ENCODE measurements around the gene BACH2.

BACH2 gene

DNA sequence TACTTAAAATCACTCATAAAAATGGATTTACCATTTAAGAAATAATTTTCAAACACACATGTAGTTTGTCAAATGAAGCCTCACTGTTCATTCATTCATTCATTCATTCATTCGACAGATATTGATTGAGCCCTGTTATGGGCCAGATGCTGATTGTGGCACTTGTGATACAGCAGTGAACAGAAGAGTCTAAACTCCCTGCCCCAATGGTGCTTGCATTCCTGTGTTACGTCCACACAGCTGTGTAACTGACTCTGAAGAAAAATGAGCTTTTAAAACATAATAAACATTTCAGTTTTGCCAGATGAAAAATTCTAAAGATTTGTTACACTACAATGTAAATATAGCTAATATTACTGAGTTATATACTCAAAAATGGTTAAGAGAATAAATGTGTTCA, 46.2 kb downstream of the BACH2 start:
- H3K27me3 Mint-ChIP-seq, result no peaks in the 10 kb centered on the region
- no peak for DNase-seq
- ATAC-seq, result no peak
- peak overlapping the region; percentile 76 for H3K4me3 Mint-ChIP-seq
- H3K4me1 Mint-ChIP-seq, result peaks cover 95% of the 10 kb centered on the region
- peak overlapping the region; percentile 99 for H3K27ac Mint-ChIP-seq
- H3K9me3 Mint-ChIP-seq, result peaks cover 7% of the 10 kb centered on the region
- peaks cover 82% of the 10 kb centered on the region for H3K36me3 Mint-ChIP-seq (ENCODE audit: low read depth)

DNA sequence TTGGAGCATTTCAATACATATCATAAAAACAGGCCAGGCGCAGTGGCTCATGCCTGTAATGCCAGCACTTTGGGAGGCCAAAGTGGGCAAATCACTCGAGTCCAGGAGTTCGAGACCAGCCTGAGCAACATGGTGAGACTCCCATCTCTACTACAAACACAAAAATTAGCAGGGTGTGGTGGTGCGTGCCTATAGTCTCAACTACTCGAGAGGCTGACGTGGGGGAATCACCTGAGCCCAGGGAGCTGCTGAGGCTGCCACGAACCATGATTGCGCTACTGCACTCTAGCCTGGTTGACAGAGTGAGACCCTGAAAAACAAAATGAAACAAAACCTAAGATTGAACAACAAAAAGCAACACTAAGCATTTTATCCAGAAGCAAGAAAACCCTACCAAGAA, 47.2 kb downstream of the BACH2 start:
- DNase-seq (peak; percentile 63), ATAC-seq (peak; percentile 74)
- no peaks in the 10 kb centered on the region for H3K27me3 Mint-ChIP-seq
- H3K4me1 Mint-ChIP-seq, result peaks cover 91% of the 10 kb centered on the region
- peak overlapping the region; percentile 76 for H3K4me3 Mint-ChIP-seq
- H3K36me3 Mint-ChIP-seq (ENCODE audit: low read depth), result peaks cover 81% of the 10 kb centered on the region
- peak overlapping the region; percentile 99 for H3K27ac Mint-ChIP-seq
- H3K9me3 Mint-ChIP-seq, result no peaks in the 10 kb centered on the region

DNA sequence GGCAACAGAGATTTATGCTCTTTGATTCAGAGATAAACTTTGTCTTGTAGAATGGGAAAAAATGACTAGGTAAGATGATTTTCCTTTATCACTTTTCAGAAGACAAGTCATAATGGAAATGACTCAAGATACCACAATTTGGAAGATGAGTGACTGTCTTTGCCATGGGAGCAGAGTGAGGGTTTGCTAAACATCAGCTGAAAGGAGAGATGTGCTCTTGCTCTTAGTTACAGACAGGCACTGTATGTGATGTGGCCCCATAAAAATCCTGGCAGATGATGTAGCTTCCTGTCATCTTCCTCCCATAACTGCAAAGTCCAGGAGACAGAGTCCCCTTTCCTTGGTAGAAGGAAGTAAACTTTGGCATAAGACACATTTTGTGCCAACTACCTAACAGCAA, 47.6 kb downstream of the BACH2 start:
- no peaks in the 10 kb centered on the region for H3K27me3 Mint-ChIP-seq
- H3K36me3 Mint-ChIP-seq (ENCODE audit: low read depth), result peaks cover 85% of the 10 kb centered on the region
- H3K9me3 Mint-ChIP-seq, result no peaks in the 10 kb centered on the region
- H3K27ac Mint-ChIP-seq, result peak overlapping the region; percentile 99
- ATAC-seq (peak; percentile 84), DNase-seq (no peak)
- H3K4me1 Mint-ChIP-seq, result peaks cover 91% of the 10 kb centered on the region
- peak overlapping the region; percentile 76 for H3K4me3 Mint-ChIP-seq

DNA sequence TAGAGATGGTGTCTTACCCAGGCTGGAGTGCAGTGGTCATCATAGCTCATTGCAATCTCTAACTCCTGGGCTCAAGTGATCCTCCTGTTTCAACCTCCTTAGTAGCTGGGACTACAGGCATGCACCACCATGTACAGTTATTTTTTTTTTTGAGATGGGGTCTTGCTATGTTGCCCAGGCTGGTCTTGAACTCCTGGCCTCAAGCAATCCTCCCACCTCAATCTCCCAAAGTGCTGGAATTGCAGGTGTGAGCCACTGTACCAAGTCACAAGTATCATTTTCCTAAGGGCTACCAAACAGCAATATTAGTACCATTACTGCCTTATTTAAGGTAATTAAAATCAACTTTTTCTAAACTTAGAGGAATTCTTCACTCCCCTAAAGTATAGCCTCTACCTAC, 49.4 kb downstream of the BACH2 start:
- Mint-ChIP-seq H3K4me1 (peaks cover 88% of the 10 kb centered on the region), H3K27ac (peak overlapping the region; percentile 99), H3K36me3 (ENCODE audit: low read depth) (peaks cover 83% of the 10 kb centered on the region)

DNA sequence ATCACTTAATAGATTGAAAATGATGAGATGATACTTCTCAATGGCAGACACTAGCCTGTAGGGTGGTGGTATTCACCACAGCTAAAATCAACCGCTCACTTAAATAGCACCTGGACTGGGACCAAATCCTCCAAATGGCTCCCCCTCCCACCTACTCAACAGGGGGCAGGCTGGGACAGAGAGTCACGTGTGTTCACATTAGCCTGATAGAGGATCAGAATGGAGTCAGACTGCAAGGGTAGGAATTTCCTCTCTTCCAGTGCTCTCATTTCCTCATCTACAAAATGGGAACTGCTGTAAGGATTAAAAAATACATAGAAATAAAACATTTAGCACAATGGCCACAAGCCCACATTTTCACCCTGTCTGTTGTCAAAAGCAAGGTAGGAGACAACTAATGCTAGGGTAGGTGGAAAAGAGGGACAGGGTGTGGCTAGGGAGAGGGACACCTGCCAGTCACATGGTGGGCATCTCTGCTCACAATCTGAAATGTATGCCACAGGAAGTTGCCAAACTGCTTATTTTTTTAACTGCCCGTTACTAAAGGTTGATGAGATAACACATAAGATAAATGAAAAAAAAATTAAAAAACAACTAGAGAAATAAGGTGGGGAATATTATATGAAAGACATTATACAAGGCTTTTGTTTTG, 55.3 kb downstream of the BACH2 start:
- Mint-ChIP-seq H3K4me3 (no peak overlapping the region), H3K27ac (peak overlapping the region; percentile 77), H3K4me1 (peaks cover 86% of the 10 kb centered on the region), H3K27me3 (no peaks in the 10 kb centered on the region), H3K9me3 (no peaks in the 10 kb centered on the region), H3K36me3 (ENCODE audit: low read depth) (peaks cover 74% of the 10 kb centered on the region)
- ATAC-seq, result no peak
- no peak for DNase-seq

More for the DNA sequence above, 49.4 kb downstream of the BACH2 start:
- Mint-ChIP-seq H3K27me3 (no peaks in the 10 kb centered on the region), H3K9me3 (no peaks in the 10 kb centered on the region), H3K4me3 (peak overlapping the region; percentile 9)
- no peak for DNase-seq
- no peak for ATAC-seq

DNA sequence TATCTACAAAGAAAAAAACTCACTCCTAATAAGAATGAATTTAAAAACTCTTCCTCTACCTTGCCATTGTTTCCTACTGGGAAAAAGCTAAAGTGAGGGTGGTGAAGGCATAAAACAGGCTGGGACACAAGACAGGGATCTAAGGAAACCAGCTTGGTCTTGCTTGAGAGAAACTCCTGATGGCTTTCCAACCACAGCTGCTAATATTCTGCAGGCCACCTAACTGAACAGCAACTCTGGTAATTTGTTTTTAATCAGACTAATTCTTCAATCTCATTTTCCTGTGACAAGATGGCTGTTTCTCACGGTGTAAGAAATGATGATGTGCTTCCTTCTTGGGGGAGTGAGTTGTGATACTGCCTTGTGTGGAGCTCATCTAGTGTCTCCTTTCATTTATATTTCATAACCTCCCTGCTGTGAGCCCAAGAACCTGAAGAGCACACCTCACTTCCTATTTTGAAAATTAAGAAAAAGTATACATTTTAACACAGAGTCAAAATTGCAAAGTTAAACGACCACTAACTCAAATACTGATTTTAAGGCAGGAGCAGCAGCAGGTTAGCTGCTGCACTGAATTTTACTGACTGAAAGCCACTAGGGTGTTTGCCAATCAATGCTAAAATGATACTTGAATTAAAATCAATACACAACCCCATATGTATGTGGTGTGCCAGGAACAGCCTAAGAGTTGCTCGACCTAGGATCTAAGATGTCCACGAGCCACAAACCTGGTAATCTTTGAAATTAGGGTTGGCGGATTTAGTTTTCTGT, 58.0 kb downstream of the BACH2 start:
- DNase-seq (no peak), ATAC-seq (no peak)
- peaks cover 91% of the 10 kb centered on the region for H3K4me1 Mint-ChIP-seq
- H3K27ac Mint-ChIP-seq, result peak overlapping the region; percentile 84
- no peaks in the 10 kb centered on the region for H3K27me3 Mint-ChIP-seq
- H3K4me3 Mint-ChIP-seq, result peak overlapping the region; percentile 50
- no peaks in the 10 kb centered on the region for H3K9me3 Mint-ChIP-seq
- H3K36me3 Mint-ChIP-seq (ENCODE audit: low read depth), result peaks cover 62% of the 10 kb centered on the region

DNA sequence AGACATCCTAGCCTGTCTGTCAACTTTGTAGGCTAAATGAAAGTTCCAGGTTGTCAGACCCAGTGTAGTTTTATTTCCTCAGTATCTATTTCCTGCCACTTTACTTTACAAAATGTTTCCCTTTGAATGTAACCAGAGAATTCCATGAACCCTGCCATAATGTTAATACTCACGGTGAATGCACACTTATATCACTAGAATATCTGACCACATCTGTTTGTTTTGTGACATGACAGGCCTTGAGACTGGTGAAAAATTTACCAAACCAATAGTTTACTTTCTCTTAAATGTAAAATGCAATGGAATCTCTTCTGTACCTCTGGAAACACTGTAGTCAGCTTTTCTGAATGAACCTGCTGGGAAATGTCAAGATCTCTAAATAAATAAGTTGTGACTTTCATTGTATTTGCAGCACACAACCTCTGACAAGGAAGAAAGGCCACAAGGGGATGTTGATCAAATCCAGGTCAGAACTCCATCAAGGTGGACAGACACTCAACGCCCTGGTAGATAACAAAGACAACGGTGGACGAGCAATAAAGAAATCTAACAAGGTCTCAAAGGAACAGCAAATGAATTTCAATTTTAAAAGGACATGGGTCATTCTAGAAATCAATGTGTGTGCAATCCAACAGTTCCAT, 59.2 kb downstream of the BACH2 start:
- Mint-ChIP-seq H3K27ac (peak overlapping the region; percentile 84), H3K27me3 (no peaks in the 10 kb centered on the region), H3K36me3 (ENCODE audit: low read depth) (peaks cover 58% of the 10 kb centered on the region), H3K4me1 (peaks cover 92% of the 10 kb centered on the region), H3K4me3 (no peak overlapping the region), H3K9me3 (no peaks in the 10 kb centered on the region)
- DNase-seq, result no peak
- no peak for ATAC-seq

DNA sequence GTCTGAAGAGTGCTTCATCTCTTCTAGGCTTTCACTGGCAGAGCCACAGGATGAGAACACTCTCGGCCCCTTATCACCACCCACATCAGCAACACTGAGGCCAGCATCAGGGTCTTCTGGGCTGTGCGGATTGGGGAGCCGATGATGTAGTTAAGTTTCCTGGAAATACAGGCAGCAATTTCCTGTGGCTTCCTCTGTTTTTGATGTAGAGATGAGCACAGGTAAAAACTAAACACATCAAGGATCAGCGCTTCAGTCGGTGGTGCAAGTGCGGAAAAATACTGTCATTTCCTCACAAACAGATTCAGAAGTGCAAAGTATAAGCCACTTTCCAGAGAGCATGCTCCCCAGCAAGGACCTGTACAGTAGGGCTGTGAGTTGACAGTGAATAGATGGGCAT, 62.6 kb downstream of the BACH2 start:
- Mint-ChIP-seq H3K27ac (peak overlapping the region; percentile 98), H3K36me3 (ENCODE audit: low read depth) (peaks cover 73% of the 10 kb centered on the region), H3K9me3 (no peaks in the 10 kb centered on the region), H3K4me1 (peaks cover 98% of the 10 kb centered on the region), H3K4me3 (peak overlapping the region; percentile 65), H3K27me3 (no peaks in the 10 kb centered on the region)
- DNase-seq (peak; percentile 70), ATAC-seq (peak; percentile 93)

DNA sequence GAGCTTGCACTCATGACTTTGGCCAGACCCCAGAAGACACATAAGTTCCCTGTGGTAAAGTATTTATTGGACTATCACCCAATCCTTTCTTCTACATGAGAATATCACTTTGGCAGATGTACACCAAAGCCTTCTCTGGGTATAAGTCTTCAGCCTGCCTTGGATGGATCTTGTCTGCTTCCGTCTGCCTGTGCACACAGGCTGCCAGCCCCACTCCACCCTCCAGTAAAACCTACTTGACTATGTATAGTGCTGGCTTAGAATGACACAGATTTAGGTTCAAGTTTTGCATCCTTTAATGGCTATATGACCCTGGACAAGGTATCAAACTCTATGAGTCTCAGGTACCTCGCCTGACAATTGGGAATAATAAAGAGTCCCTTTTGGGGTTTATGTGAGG, 63.4 kb downstream of the BACH2 start:
- Mint-ChIP-seq H3K4me1 (peaks cover 98% of the 10 kb centered on the region), H3K36me3 (ENCODE audit: low read depth) (peaks cover 71% of the 10 kb centered on the region), H3K4me3 (no peak overlapping the region), H3K27ac (peak overlapping the region; percentile 98), H3K9me3 (no peaks in the 10 kb centered on the region), H3K27me3 (no peaks in the 10 kb centered on the region)
- DNase-seq, result no peak
- no peak for ATAC-seq

DNA sequence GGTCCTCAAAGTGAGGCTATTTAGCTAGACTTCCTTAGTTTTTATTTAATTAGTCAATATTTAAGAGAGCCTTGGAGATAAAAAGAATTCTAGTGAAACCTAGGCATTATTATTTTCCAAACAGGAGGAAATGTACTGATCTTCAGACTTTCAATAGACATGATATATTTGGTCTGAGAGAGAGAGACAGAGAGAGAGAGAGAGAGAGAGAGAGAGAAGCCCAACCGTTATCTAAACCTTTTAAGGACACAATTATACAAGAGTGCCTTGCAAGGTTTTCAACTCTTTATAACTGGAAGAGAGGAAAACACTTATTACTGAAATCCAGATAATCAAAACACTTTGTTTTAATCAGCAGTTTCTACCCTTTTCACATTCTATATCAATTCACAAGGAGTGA, 64.8 kb downstream of the BACH2 start:
- Mint-ChIP-seq H3K27me3 (no peaks in the 10 kb centered on the region), H3K4me1 (peaks cover 98% of the 10 kb centered on the region), H3K9me3 (no peaks in the 10 kb centered on the region), H3K27ac (peak overlapping the region; percentile 98), H3K36me3 (ENCODE audit: low read depth) (peaks cover 66% of the 10 kb centered on the region), H3K4me3 (no peak overlapping the region)
- DNase-seq (no peak), ATAC-seq (no peak)

DNA sequence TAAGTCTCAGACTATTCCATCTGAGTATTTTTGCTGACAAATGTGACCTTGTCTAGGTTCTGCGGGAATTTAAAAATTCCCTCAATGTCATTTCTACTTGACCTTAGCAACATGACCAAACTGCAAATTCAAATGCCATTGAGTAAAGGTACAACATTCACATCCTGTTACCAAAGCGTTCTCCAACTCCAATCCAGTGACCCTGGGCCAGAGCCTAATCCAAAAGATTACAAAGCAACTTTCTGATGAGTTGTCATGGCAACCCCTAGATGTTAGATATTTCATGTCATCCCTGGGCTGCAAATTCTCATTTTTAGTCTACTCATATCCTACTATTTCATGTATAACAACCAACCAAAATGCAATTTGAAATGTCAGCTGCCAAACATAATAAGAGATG, 65.3 kb downstream of the BACH2 start:
- ATAC-seq (no peak), DNase-seq (no peak)
- Mint-ChIP-seq H3K4me3 (peak overlapping the region; percentile 58), H3K4me1 (peaks cover 98% of the 10 kb centered on the region), H3K36me3 (ENCODE audit: low read depth) (peaks cover 65% of the 10 kb centered on the region), H3K27ac (peak overlapping the region; percentile 98), H3K27me3 (no peaks in the 10 kb centered on the region), H3K9me3 (no peaks in the 10 kb centered on the region)

DNA sequence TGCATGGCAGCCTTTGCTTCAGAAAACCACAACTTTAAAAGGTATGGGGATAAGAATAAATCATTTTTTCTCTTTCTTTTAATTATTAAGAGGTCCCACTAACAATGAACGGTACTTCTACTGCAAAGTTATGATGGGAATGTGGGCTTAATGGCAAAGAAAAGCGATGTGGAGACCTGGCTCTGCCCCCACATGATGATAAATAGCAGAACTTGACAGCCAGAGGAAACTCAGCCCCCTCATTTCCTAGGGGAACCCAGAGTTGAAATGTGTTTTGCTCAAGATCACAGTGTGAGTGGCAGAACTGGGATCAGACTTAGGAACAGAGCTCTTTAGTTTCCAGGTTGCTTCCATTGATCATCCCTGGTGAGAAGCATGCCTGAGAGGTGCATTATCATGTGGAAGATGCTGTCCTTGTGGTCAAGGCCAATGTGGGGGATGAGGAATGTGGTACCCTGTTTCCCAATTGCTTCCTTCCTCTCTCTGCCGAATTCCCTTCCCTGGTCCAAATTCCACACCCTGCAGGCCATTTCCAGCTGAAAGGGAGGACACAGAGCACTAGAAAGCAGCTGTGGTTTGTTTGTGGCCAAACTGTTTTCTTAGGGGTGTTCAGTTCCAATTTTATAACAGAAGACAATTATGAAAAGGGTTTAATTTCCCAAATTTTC, 66.0 kb downstream of the BACH2 start:
- no peak for DNase-seq
- peak overlapping the region; percentile 98 for H3K27ac Mint-ChIP-seq
- H3K4me1 Mint-ChIP-seq, result peaks cover 98% of the 10 kb centered on the region
- ATAC-seq, result no peak
- H3K36me3 Mint-ChIP-seq (ENCODE audit: low read depth), result peaks cover 68% of the 10 kb centered on the region
- H3K9me3 Mint-ChIP-seq, result no peaks in the 10 kb centered on the region
- no peaks in the 10 kb centered on the region for H3K27me3 Mint-ChIP-seq
- H3K4me3 Mint-ChIP-seq, result peak overlapping the region; percentile 58

DNA sequence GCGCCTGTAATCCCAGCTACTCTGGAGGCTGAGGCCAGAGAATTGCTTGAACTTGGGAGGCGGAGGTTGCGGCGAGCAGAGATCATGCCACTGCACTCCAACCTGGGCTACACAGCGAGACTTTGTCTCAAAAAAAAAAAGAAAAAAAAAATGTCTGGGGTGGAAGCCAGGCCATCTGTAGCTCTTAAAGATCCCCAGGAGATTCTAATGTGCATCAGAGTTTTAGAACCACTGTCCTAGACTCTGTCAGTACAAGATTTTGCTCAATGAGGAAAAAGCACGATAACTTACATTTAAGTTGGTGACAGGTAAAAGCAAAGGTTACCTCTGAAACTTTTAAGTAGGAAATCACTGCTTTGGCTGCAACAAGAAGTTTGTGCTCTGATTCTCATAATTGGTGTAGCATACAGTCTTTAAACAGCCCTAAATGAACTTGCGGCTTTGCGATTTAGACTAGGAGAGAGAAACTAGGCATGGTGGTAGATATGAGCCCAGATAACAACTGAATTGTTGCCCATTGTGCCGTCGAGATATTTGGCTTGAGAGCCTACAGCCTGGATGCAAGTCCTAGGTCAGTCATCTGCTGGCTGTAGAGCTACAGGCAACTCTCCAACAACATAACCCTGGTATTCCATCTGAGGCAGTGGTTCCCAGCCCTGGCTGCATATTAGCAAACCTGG, 67.2 kb downstream of the BACH2 start:
- no peaks in the 10 kb centered on the region for H3K9me3 Mint-ChIP-seq
- DNase-seq (no peak), ATAC-seq (no peak)
- H3K36me3 Mint-ChIP-seq (ENCODE audit: low read depth), result peaks cover 75% of the 10 kb centered on the region
- H3K27ac Mint-ChIP-seq, result peak overlapping the region; percentile 98
- no peak overlapping the region for H3K4me3 Mint-ChIP-seq
- H3K27me3 Mint-ChIP-seq, result no peaks in the 10 kb centered on the region
- peaks cover 98% of the 10 kb centered on the region for H3K4me1 Mint-ChIP-seq

DNA sequence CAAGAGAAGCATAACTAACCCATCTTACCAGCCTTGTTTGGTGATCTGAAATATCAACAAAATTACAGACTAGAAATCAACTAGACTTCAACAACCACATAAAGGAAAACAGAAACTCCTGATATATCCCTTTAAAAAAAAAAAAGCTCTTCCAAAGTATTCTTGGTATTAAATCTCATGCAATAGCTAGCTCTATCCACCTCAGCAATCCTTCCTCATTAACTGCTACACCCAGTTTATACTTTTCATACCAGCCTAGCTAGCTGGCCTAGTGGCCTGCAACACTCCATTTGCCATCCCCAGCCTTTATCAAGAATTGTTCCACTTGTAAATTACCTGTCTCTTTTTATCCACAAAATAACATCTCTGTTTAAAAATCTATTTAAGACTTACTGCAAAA, 69.0 kb downstream of the BACH2 start:
- peaks cover 83% of the 10 kb centered on the region for H3K36me3 Mint-ChIP-seq (ENCODE audit: low read depth)

More for the DNA sequence above, 69.0 kb downstream of the BACH2 start:
- H3K4me3 Mint-ChIP-seq, result no peak overlapping the region
- peaks cover 15% of the 10 kb centered on the region for H3K9me3 Mint-ChIP-seq
- peaks cover 88% of the 10 kb centered on the region for H3K4me1 Mint-ChIP-seq
- ATAC-seq (no peak), DNase-seq (no peak)
- peak overlapping the region; percentile 73 for H3K27ac Mint-ChIP-seq
- no peaks in the 10 kb centered on the region for H3K27me3 Mint-ChIP-seq

Measured in activated naive CD8-positive, alpha-beta T cell treated with anti-CD3 and anti-CD28 coated beads, Interleukin-2, amount 50 U/mL, for 24 hours (primary cell).